Measurements from ENCODE around the gene HIPK4.

The HIPK4 gene

GRCh38 chr19:40360708-40361241 lies 29.2 kb downstream of the HIPK4 start:
- TF ChIP-seq SIN3A (IDR thresholded peaks at IDR 0.05; ENCODE audit: borderline replicate concordance, insufficient read depth, low read length) (no peak), REST (IDR thresholded peaks at IDR 0.05; ENCODE audit: insufficient read depth in 1 of 2, low read depth in 2 of 2, low read length in 2 of 2) (no peak), TAF1 (IDR thresholded peaks at IDR 0.05; ENCODE audit: borderline replicate concordance, insufficient read depth, low read length) (no peak), FOXP2 (optimal IDR thresholded peaks at IDR 0.05; ENCODE audit: borderline replicate concordance, extremely low read depth, extremely low read length, insufficient read depth) (no peak), POLR2AphosphoS5 (IDR thresholded peaks at IDR 0.05; ENCODE audit: low read depth, low read length) (no peak)

GRCh38 chr19:40360020-40360707 lies 29.8 kb downstream of the HIPK4 start:
- TF ChIP-seq FOXP2 (optimal IDR thresholded peaks at IDR 0.05; ENCODE audit: borderline replicate concordance, extremely low read depth, extremely low read length, insufficient read depth) = no peak
- no peak for TF ChIP-seq REST (IDR thresholded peaks at IDR 0.05; ENCODE audit: insufficient read depth in 1 of 2, low read depth in 2 of 2, low read length in 2 of 2)
- no peak for TF ChIP-seq POLR2AphosphoS5 (IDR thresholded peaks at IDR 0.05; ENCODE audit: low read depth, low read length)
- TF ChIP-seq SIN3A (IDR thresholded peaks at IDR 0.05; ENCODE audit: borderline replicate concordance, insufficient read depth, low read length) = no peak
- TF ChIP-seq TAF1 (IDR thresholded peaks at IDR 0.05; ENCODE audit: borderline replicate concordance, insufficient read depth, low read length) = no peak

GRCh38 chr19:40358773-40359172 lies 31.2 kb downstream of the HIPK4 start:
- no peak for TF ChIP-seq REST (IDR thresholded peaks at IDR 0.05; ENCODE audit: insufficient read depth in 1 of 2, low read depth in 2 of 2, low read length in 2 of 2)
- no peak for TF ChIP-seq FOXP2 (optimal IDR thresholded peaks at IDR 0.05; ENCODE audit: borderline replicate concordance, extremely low read depth, extremely low read length, insufficient read depth)
- no peak for TF ChIP-seq SIN3A (IDR thresholded peaks at IDR 0.05; ENCODE audit: borderline replicate concordance, insufficient read depth, low read length)
- TF ChIP-seq POLR2AphosphoS5 (IDR thresholded peaks at IDR 0.05; ENCODE audit: low read depth, low read length) = no peak
- TF ChIP-seq TAF1 (IDR thresholded peaks at IDR 0.05; ENCODE audit: borderline replicate concordance, insufficient read depth, low read length) = no peak

GRCh38 chr19:40357640-40358039 lies 32.3 kb downstream of the HIPK4 start:
- TF ChIP-seq REST (IDR thresholded peaks at IDR 0.05; ENCODE audit: insufficient read depth in 1 of 2, low read depth in 2 of 2, low read length in 2 of 2) (no peak), FOXP2 (optimal IDR thresholded peaks at IDR 0.05; ENCODE audit: borderline replicate concordance, extremely low read depth, extremely low read length, insufficient read depth) (no peak), POLR2AphosphoS5 (IDR thresholded peaks at IDR 0.05; ENCODE audit: low read depth, low read length) (no peak), SIN3A (IDR thresholded peaks at IDR 0.05; ENCODE audit: borderline replicate concordance, insufficient read depth, low read length) (no peak), TAF1 (IDR thresholded peaks at IDR 0.05; ENCODE audit: borderline replicate concordance, insufficient read depth, low read length) (no peak)
